H1 (cell line): ENCODE data around the gene SPRED1. TPM values are rescaled to one million over a fixed set of nuclear protein-coding genes. Genes with fewer than 3 reads are reported as not detected.

Source experiments
- CTCF ChIA-PET: fragments of 300-600 bp; sonication (Branson Sonifier 250); formaldehyde crosslinking; loops from one replicate; lab custom pipeline; 2021; ENCODE audit not compliant: partially characterized antibody; lab: Charles Lee
- POLR2A ChIA-PET: fragments of 300-600 bp; sonication (Branson Sonifier 250); formaldehyde crosslinking; loops from one replicate; lab custom pipeline; 2021; ENCODE audit warnings: inconsistent platforms; ENCODE audit not compliant: partially characterized antibody; lab: Charles Lee
- DNase-seq, 2 experiments: peaks; one replicate each; pipeline versions ENCODE4 v3.0.0 to v3.0.0-alpha.2; 2010 to 2022; ENCODE audit warnings: low spot score in 2 of 2, low read depth in 1 of 2, mixed read lengths in 1 of 2
- FAIRE-seq: peaks from 2 replicates; lab custom pipeline; 2011; peaks lifted over from hg19 to GRCh38; lab: Jason Lieb, UNC
- H2AFZ ChIP-seq: 2 replicates; pipeline ENCODE4 v1.8.1; 2012; ENCODE audit warnings: low read length, inconsistent platforms
- H2AK5ac ChIP-seq: 2 replicates; pipeline ENCODE4 v1.6.1; 2013; ENCODE audit warnings: low read depth, low read length
- H2BK120ac ChIP-seq: replicated peaks from 2 replicates; pipeline ENCODE3; 2013; ENCODE audit warnings: low read depth, low read length, inconsistent platforms
- H2BK12ac ChIP-seq: 2 replicates; pipeline ENCODE4 v1.6.1; 2013; ENCODE audit warnings: low read depth, low read length
- H2BK15ac ChIP-seq: 2 replicates; pipeline ENCODE4 v1.6.1; 2013; ENCODE audit warnings: low read length
- H2BK20ac ChIP-seq: 2 replicates; pipeline ENCODE4 v1.6.1; 2013; ENCODE audit warnings: low read length
- H2BK5ac ChIP-seq: 2 replicates; pipeline ENCODE4 v1.6.1; 2013; ENCODE audit warnings: low read depth, low read length
- H3K14ac ChIP-seq: 2 replicates; pipeline ENCODE4 v1.6.1; 2013; ENCODE audit warnings: inconsistent platforms; ENCODE audit not compliant: insufficient read length
- H3K18ac ChIP-seq: 2 replicates; pipeline ENCODE4 v1.6.1; 2013; ENCODE audit warnings: low read length; ENCODE audit errors: extremely low read depth
- H3K23ac ChIP-seq: 2 replicates; pipeline ENCODE4 v1.6.1; 2013; ENCODE audit warnings: inconsistent platforms; ENCODE audit not compliant: insufficient read length
- H3K23me2 ChIP-seq: 2 replicates; pipeline ENCODE4 v1.6.1; 2013; ENCODE audit warnings: low read depth, low read length
- H3K27ac ChIP-seq: 2 replicates; pipeline ENCODE4 v1.6.1; 2011; ENCODE audit warnings: low read depth, low read length, inconsistent platforms
- H3K27me3 ChIP-seq, 4 experiments: replicated peaks in 1 of 4; 1 replicate in 1 of 4; 2 replicates in 3 of 4; pipeline versions ENCODE4 v1.6.1 to v1.8.1; 2011 to 2013; ENCODE audit warnings: low read length in 3 of 4, mild to moderate bottlenecking in 3 of 4, inconsistent platforms in 2 of 4, mixed read lengths in 2 of 4, moderate library complexity in 1 of 4; ENCODE audit not compliant: control insufficient read depth in 3 of 4, insufficient read depth in 3 of 4; ENCODE audit errors: extremely low read depth in 1 of 4
- H3K36me3 ChIP-seq, 4 experiments: 2 replicates each; pipeline versions ENCODE4 v1.6.1 to v1.8.1; 2011 to 2013; ENCODE audit warnings: mild to moderate bottlenecking in 4 of 4, low read length in 3 of 4, moderate library complexity in 2 of 4, control low read depth in 1 of 4, inconsistent platforms in 1 of 4; ENCODE audit not compliant: insufficient read depth in 4 of 4, control insufficient read depth in 2 of 4
- H3K4ac ChIP-seq: replicated peaks from 2 replicates; pipeline ENCODE3; 2013; ENCODE audit warnings: low read length, low read depth, mixed read lengths, inconsistent platforms; ENCODE audit not compliant: insufficient read length
- H3K4me1 ChIP-seq, 4 experiments: replicated peaks in 1 of 4; 1 replicate in 1 of 4; 2 replicates in 3 of 4; pipeline versions ENCODE4 v1.6.1 to v1.8.1; 2011 to 2013; ENCODE audit warnings: low read length in 3 of 4, inconsistent platforms in 2 of 4, mixed read lengths in 1 of 4; ENCODE audit not compliant: insufficient read depth in 4 of 4, control insufficient read depth in 3 of 4
- H3K4me2 ChIP-seq, 2 experiments: 2 replicates each; pipeline versions ENCODE4 v1.6.1 to v1.8.1; 2011 to 2013; ENCODE audit warnings: low read depth in 2 of 2, low read length in 2 of 2, control low read depth in 1 of 2, inconsistent platforms in 1 of 2, mild to moderate bottlenecking in 1 of 2; ENCODE audit not compliant: insufficient read depth in 1 of 2
- H3K4me3 ChIP-seq, 4 experiments: fragments of 200-600, 300-600 bp in 1 of 4; sonication (generic), shearing (Covaris generic), sonication (Bioruptor Twin) in 1 of 4; 2 replicates each; pipeline versions ENCODE4 v1.5.1 to v1.8.1; 2011 to 2016; ENCODE audit warnings: low read length in 4 of 4, low read depth in 3 of 4, control low read depth in 2 of 4, inconsistent platforms in 2 of 4, mild to moderate bottlenecking in 2 of 4, mixed read lengths in 1 of 4, moderate library complexity in 1 of 4; ENCODE audit not compliant: insufficient read depth in 2 of 4; ENCODE audit errors: extremely low read depth in 1 of 4
- H3K56ac ChIP-seq: replicated peaks from 2 replicates; pipeline ENCODE3; 2013; ENCODE audit warnings: low read depth, mild to moderate bottlenecking, mixed read lengths, low read length, inconsistent platforms; ENCODE audit not compliant: insufficient read length
- H3K79me1 ChIP-seq: 2 replicates; pipeline ENCODE4 v1.6.1; 2013; ENCODE audit warnings: low read depth, low read length, control low read depth
- H3K79me2 ChIP-seq, 2 experiments: 2 replicates each; pipeline versions ENCODE4 v1.6.1 to v1.8.1; 2012 to 2013; ENCODE audit warnings: low read length in 2 of 2, mild to moderate bottlenecking in 2 of 2, inconsistent platforms in 1 of 2; ENCODE audit not compliant: insufficient read depth in 2 of 2, control insufficient read depth in 1 of 2
- H3K9ac ChIP-seq, 4 experiments: replicated peaks in 1 of 4; 1 replicate in 1 of 4; 2 replicates in 3 of 4; pipeline versions ENCODE4 v1.6.1 to v1.8.1; 2011 to 2013; ENCODE audit warnings: low read depth in 3 of 4, low read length in 3 of 4, control low read depth in 2 of 4, mild to moderate bottlenecking in 2 of 4, moderate library complexity in 2 of 4, inconsistent platforms in 1 of 4; ENCODE audit errors: extremely low read depth in 1 of 4
- H3K9me3 ChIP-seq, 2 experiments: 2 replicates each; pipeline versions ENCODE4 v1.6.1 to v1.8.1; 2012 to 2013; ENCODE audit warnings: mild to moderate bottlenecking in 2 of 2, moderate library complexity in 2 of 2, control low read depth in 1 of 2, inconsistent platforms in 1 of 2, low read depth in 1 of 2, low read length in 1 of 2, mixed read lengths in 1 of 2; ENCODE audit not compliant: insufficient read depth in 2 of 2
- H4K20me1 ChIP-seq, 2 experiments: replicated peaks in 1 of 2; 2 replicates each; pipeline versions ENCODE3 to v1.8.1; 2011 to 2013; ENCODE audit warnings: inconsistent platforms in 2 of 2, low read length in 2 of 2, mild to moderate bottlenecking in 1 of 2; ENCODE audit not compliant: insufficient read depth in 2 of 2, control insufficient read depth in 1 of 2
- H4K5ac ChIP-seq: 2 replicates; pipeline ENCODE4 v1.6.1; 2013; ENCODE audit warnings: low read length, low read depth, mixed read lengths, inconsistent platforms; ENCODE audit not compliant: insufficient read length
- H4K8ac ChIP-seq: 2 replicates; pipeline ENCODE4 v1.8.0; 2013; ENCODE audit warnings: mild to moderate bottlenecking, moderate library complexity, low read length, inconsistent platforms; ENCODE audit not compliant: insufficient read depth; ENCODE audit errors: extremely low read depth
- H4K91ac ChIP-seq: replicated peaks from 2 replicates; pipeline ENCODE3; 2013; ENCODE audit warnings: low read length, mixed read lengths, inconsistent platforms; ENCODE audit not compliant: insufficient read length
- BCL11A ChIP-seq, 2 experiments: IDR thresholded peaks; one replicate each; pipeline ENCODE4 v1.6.1; 2011; ENCODE audit warnings: low read depth in 2 of 2, low read length in 2 of 2, mild to moderate bottlenecking in 2 of 2
- BRCA1 ChIP-seq: IDR thresholded peaks from 2 replicates; pipeline ENCODE4 v1.6.1; 2012; ENCODE audit warnings: low read depth, low read length, improper control_type of control experiment
- KDM4A ChIP-seq: IDR thresholded peaks from one replicate; pipeline ENCODE4 v1.7.1; 2012; ENCODE audit warnings: low read depth, mild to moderate bottlenecking, moderate library complexity, low read length, inconsistent platforms; ENCODE audit not compliant: severe bottlenecking
- KDM5A ChIP-seq: fragments of 200-600 bp; IDR thresholded peaks from 2 replicates; pipeline ENCODE4 v1.7.1; 2012; ENCODE audit warnings: mild to moderate bottlenecking, low read length, inconsistent platforms, mixed read lengths
- NANOG ChIP-seq: IDR thresholded peaks from 2 replicates; pipeline ENCODE4 v1.6.1; 2011; ENCODE audit warnings: low read length, low read depth, mild to moderate bottlenecking, inconsistent platforms; ENCODE audit not compliant: insufficient read depth, poor library complexity, severe bottlenecking
- RNF2 ChIP-seq: fragments of 200-900, 300-1000 bp; sonication (generic); IDR thresholded peaks from 2 replicates; pipeline ENCODE4 v1.7.1; 2016; ENCODE audit warnings: borderline replicate concordance, low read depth, mild to moderate bottlenecking, antibody characterized with exemption, low read length; ENCODE audit not compliant: poor library complexity, severe bottlenecking; ENCODE audit errors: missing control alignments
- SAP30 ChIP-seq: fragments of 300-600 bp; sonication (generic); IDR thresholded peaks from 2 replicates; pipeline ENCODE4 v1.7.1; 2012; ENCODE audit warnings: low read length, moderate library complexity, mild to moderate bottlenecking, inconsistent platforms; ENCODE audit not compliant: insufficient read depth, insufficient replicate concordance
- SIN3A ChIP-seq, 2 experiments: IDR thresholded peaks in 1 of 2; conservative IDR thresholded peaks in 1 of 2; 2 replicates each; pipeline ENCODE4 v1.6.1; 2011 to 2012; ENCODE audit warnings: low read length in 2 of 2, improper control_type of control experiment in 1 of 2, low read depth in 1 of 2, mild to moderate bottlenecking in 1 of 2
- SUZ12 ChIP-seq: fragments of 200-600 bp; sonication (generic); IDR thresholded peaks from 2 replicates; pipeline ENCODE4 v1.6.1; 2012; ENCODE audit warnings: mild to moderate bottlenecking, inconsistent platforms, low read length, moderate library complexity, mixed read lengths
- YY1 ChIP-seq: IDR thresholded peaks from 2 replicates; pipeline ENCODE4 v1.6.1; 2011; ENCODE audit warnings: low read depth, mild to moderate bottlenecking, low read length
- WGBS, 2 experiments: shearing (Covaris generic) in 1 of 2; methylation state at CpG; one replicate each; pipeline versions ENCODE4 v1.1.6 to v1.1.7; 2013 to 2015; ENCODE audit warnings: low lambda C conversion rate in 2 of 2, mixed read lengths in 2 of 2, inconsistent platforms in 1 of 2, low coverage in 1 of 2, missing lambda C conversion rate in 1 of 2; ENCODE audit not compliant: insufficient replicate concordance in 2 of 2, insufficient coverage in 1 of 2, insufficient read length in 1 of 2; ENCODE audit errors: extremely low coverage in 1 of 2, missing lambda C conversion rate in 1 of 2; 5-methylcytosine and 5-hydroxymethylcytosine counted together
- polyA plus RNA-seq, 7 experiments: library from polyadenylated mRNA; depleted of rRNA in 3 of 7; stranded (reverse) in 5 of 7; unstranded in 2 of 7; fragments of >200 nt in 5 of 7; fragments of 200-250 nt in 2 of 7; gene quantifications; 1 replicate in 5 of 7; 2 replicates in 1 of 7; 4 replicates in 1 of 7; pipeline versions ENCODE4 v1.2.1 to v1.2.3, GENCODE V29; 2011 to 2013; ENCODE audit warnings: missing spikeins in 2 of 7, mixed read lengths in 2 of 7
- total RNA-seq: library from RNA; stranded (reverse); fragmentation: NEBNext Ultra II Directional; extraction: Animal tissue kit (Norgen Biotek cat#: 25700); gene quantifications from 2 replicates; pipeline ENCODE4 v1.2.1, GENCODE V29; 2021

The SPRED1 gene
- total and polyA plus RNA-seq, 2 of the 8 experiments (the other 6 are each of a cell fraction or from before 2014, with no cell fraction given): 5.5 to 30.3 TPM

- no peak overlapping the region for H2AFZ ChIP-seq
- 91% methylated on average over 3 of the region's 3 CpGs; no CpG with 5 or more reads in 1 of the 2 experiments for WGBS, 2 experiments
- no peak overlapping the region for H3K4me3 ChIP-seq
- H2BK12ac ChIP-seq: no peak overlapping the region
- H2BK20ac ChIP-seq: no peak overlapping the region
- H3K27ac ChIP-seq: no peak overlapping the region
- no peak overlapping the region for H3K23ac ChIP-seq
- no peak overlapping the region for H3K9ac ChIP-seq
- no peak overlapping the region for H2AK5ac ChIP-seq
- H3K23me2 ChIP-seq: no peaks in the 10 kb centered on the region
- H3K4me2 ChIP-seq: no peak overlapping the region
- FAIRE-seq: no peak
- peaks cover 4 to 5% of the 10 kb centered on the region in 2 experiments for H4K20me1 ChIP-seq
- H3K36me3 ChIP-seq: peaks cover 0 to 18% (median 2%) of the 10 kb centered on the region in 4 experiments; a peak in 2 of 8 replicates
- H3K27me3 ChIP-seq: no peaks in the 10 kb centered on the region
- H3K18ac ChIP-seq: no peak overlapping the region
- no peak overlapping the region for H2BK120ac ChIP-seq
- TF ChIP-seq BRCA1: no peak
- TF ChIP-seq SAP30: no peak
- TF ChIP-seq SIN3A (conservative IDR thresholded peaks at IDR 0.05 in 1 of 2, IDR thresholded peaks at IDR 0.05 in 1 of 2; ENCODE audit: low read depth in 1 of 2, low read length in 2 of 2): no peak
- no peak for TF ChIP-seq YY1
- TF ChIP-seq RNF2: no peak
- no peak for TF ChIP-seq BCL11A (IDR thresholded peaks at IDR 0.05; ENCODE audit: low read depth in 2 of 2, low read length in 2 of 2)
- TF ChIP-seq NANOG: no peak
- TF ChIP-seq KDM4A: no peak
- TF ChIP-seq SUZ12: no peak
- TF ChIP-seq KDM5A: no peak
- H4K91ac ChIP-seq: no peak overlapping the region
- no peak overlapping the region for H2BK5ac ChIP-seq
- H3K4me1 ChIP-seq: no peaks in the 10 kb centered on the region; a peak in 1 of 7 replicates
- H4K8ac ChIP-seq: no peak overlapping the region
- no peaks in the 10 kb centered on the region for H3K79me1 ChIP-seq
- POLR2A ChIA-PET: interaction anchor here (0.9 kb wide), 1 partner anchor 41 kb away, joined by 3 read pairs; the partner anchor contains the start of gene SPRED1
- CTCF ChIA-PET: no interaction called here
- H3K79me2 ChIP-seq: peaks cover 6 to 100% of the 10 kb centered on the region in 2 experiments
- H3K4ac ChIP-seq: no peak overlapping the region
- H3K9me3 ChIP-seq: peaks cover 8 to 10% of the 10 kb centered on the region in 2 experiments; a peak in 3 of 4 replicates
- no peak overlapping the region for H2BK15ac ChIP-seq
- no peak overlapping the region for H3K56ac ChIP-seq
- DNase-seq: no peak
- H3K14ac ChIP-seq: no peak overlapping the region
- no peak overlapping the region for H4K5ac ChIP-seq
Measured at GRCh38 chr15:38294126-38294525, 41.5 kb downstream of the SPRED1 start.
